Activated B cell treated with CpG ODN at 0.5 μM for 24 hours (primary cell): Measurements from ENCODE around the gene PKHD1. TPM values are rescaled to one million over a fixed set of nuclear protein-coding genes. Genes with fewer than 3 reads are reported as not detected.

Experiments
- ATAC-seq: fragments of 200-7000 bp; cut with Tn5 transposase; one replicate; pipeline ENCODE4 v1.10.0; 2021; ENCODE audit warnings: low read depth, mild to moderate bottlenecking, moderate library complexity
- CTCF ChIA-PET: fragments of 350-600 bp; sonication (Branson Sonifier 250); formaldehyde crosslinking; loops from one replicate; lab custom pipeline; 2021; ENCODE audit warnings: antibody characterized with exemption; lab: Charles Lee
- POLR2A ChIA-PET: fragments of 350-600 bp; sonication (Branson Sonifier 250); formaldehyde crosslinking; loops from one replicate; lab custom pipeline; 2021; ENCODE audit warnings: antibody characterized with exemption; lab: Charles Lee
- DNase-seq: peaks from one replicate; pipeline ENCODE4 v3.0.0; 2022
- H3K27ac Mint-ChIP-seq: one replicate; pipeline ENCODE4 v1.8.0; 2020; ENCODE audit warnings: mixed read lengths
- H3K27me3 Mint-ChIP-seq: one replicate; pipeline ENCODE4 v1.8.0; 2021; ENCODE audit warnings: mixed read lengths
- H3K36me3 Mint-ChIP-seq: one replicate; pipeline ENCODE4 v1.8.0; 2021; ENCODE audit warnings: low read depth, mixed read lengths
- H3K4me1 Mint-ChIP-seq: one replicate; pipeline ENCODE4 v1.8.0; 2021; ENCODE audit warnings: mixed read lengths
- H3K4me3 Mint-ChIP-seq: one replicate; pipeline ENCODE4 v1.8.0; 2020; ENCODE audit warnings: mild to moderate bottlenecking, mixed read lengths
- H3K9me3 Mint-ChIP-seq: one replicate; pipeline ENCODE4 v1.8.0; 2020; ENCODE audit warnings: mixed read lengths
- CTCF ChIP-seq: fragments of 200-600 bp; IDR thresholded peaks from one replicate; pipeline ENCODE4 v1.8.0; 2022; ENCODE audit warnings: antibody characterized with exemption, mild to moderate bottlenecking
- intact Hi-C: fragments of 100-400 bp; cut with micrococcal nuclease; formaldehyde crosslinking; loops from one replicate; pipeline ENCODE4 v1.15.1; 2024
- total RNA-seq: library from RNA; stranded (reverse); gene quantifications from 2 replicates; pipeline ENCODE4 v1.2.3, GENCODE V29; 2022

PKHD1 gene
- total RNA-seq, 1 donor from 2014 or later: not detected

- no peaks in the 10 kb centered on the region for H3K27me3 Mint-ChIP-seq
- POLR2A ChIA-PET: no interaction called here
- H3K36me3 Mint-ChIP-seq: no peaks in the 10 kb centered on the region
- no peak for DNase-seq
- ATAC-seq: no peak
- no peaks in the 10 kb centered on the region for H3K4me1 Mint-ChIP-seq
- TF ChIP-seq CTCF: no peak
- CTCF ChIA-PET: no interaction called here
- H3K4me3 Mint-ChIP-seq: no peak overlapping the region
- intact Hi-C loops: no loop called here
- no peak overlapping the region for H3K27ac Mint-ChIP-seq
- no peaks in the 10 kb centered on the region for H3K9me3 Mint-ChIP-seq
Measured at GRCh38 chr6:51820555-51820954, 266.9 kb downstream of the PKHD1 start.

GRCh38 chr6:51818520-51819022 lies 268.8 kb downstream of the PKHD1 start:
- CTCF ChIA-PET: no interaction called here
- Mint-ChIP-seq H3K27ac (no peak overlapping the region), H3K4me1 (no peaks in the 10 kb centered on the region), H3K9me3 (no peaks in the 10 kb centered on the region), H3K4me3 (no peak overlapping the region), H3K36me3 (no peaks in the 10 kb centered on the region), H3K27me3 (no peaks in the 10 kb centered on the region)
- DNase-seq: no peak
- POLR2A ChIA-PET: no interaction called here
- no peak for TF ChIP-seq CTCF
- intact Hi-C loops: no loop called here
- ATAC-seq: no peak

- DNase-seq (no peak), ATAC-seq (no peak)
- H3K27ac Mint-ChIP-seq: no peak overlapping the region
- intact Hi-C loops: no loop called here
- H3K9me3 Mint-ChIP-seq: no peaks in the 10 kb centered on the region
- CTCF ChIA-PET: no interaction called here
- no peaks in the 10 kb centered on the region for H3K27me3 Mint-ChIP-seq
- H3K4me1 Mint-ChIP-seq: no peaks in the 10 kb centered on the region
- H3K4me3 Mint-ChIP-seq: no peak overlapping the region
- H3K36me3 Mint-ChIP-seq: no peaks in the 10 kb centered on the region
- TF ChIP-seq CTCF: no peak
- POLR2A ChIA-PET: no interaction called here
Measured at GRCh38 chr6:51817832-51818231, 269.6 kb downstream of the PKHD1 start.

- H3K4me1 Mint-ChIP-seq: no peaks in the 10 kb centered on the region
- ATAC-seq (no peak), DNase-seq (no peak)
- CTCF ChIA-PET: no interaction called here
- H3K36me3 Mint-ChIP-seq: no peaks in the 10 kb centered on the region
- peaks cover 2% of the 10 kb centered on the region for H3K9me3 Mint-ChIP-seq
- H3K27ac Mint-ChIP-seq: no peak overlapping the region
- TF ChIP-seq CTCF: no peak
- H3K4me3 Mint-ChIP-seq: no peak overlapping the region
- intact Hi-C loops: no loop called here
- no peaks in the 10 kb centered on the region for H3K27me3 Mint-ChIP-seq
- POLR2A ChIA-PET: no interaction called here
Measured at GRCh38 chr6:51814418-51814817, 273.0 kb downstream of the PKHD1 start.

GRCh38 chr6:51813904-51814303 lies 273.5 kb downstream of the PKHD1 start:
- no peak for TF ChIP-seq CTCF
- H3K27me3 Mint-ChIP-seq: no peaks in the 10 kb centered on the region
- H3K27ac Mint-ChIP-seq: no peak overlapping the region
- H3K36me3 Mint-ChIP-seq: no peaks in the 10 kb centered on the region
- ChIA-PET POLR2A (no interaction called here), CTCF (no interaction called here)
- intact Hi-C loops: no loop called here
- no peaks in the 10 kb centered on the region for H3K4me1 Mint-ChIP-seq
- DNase-seq: no peak
- H3K4me3 Mint-ChIP-seq: no peak overlapping the region
- ATAC-seq: no peak
- H3K9me3 Mint-ChIP-seq: peaks cover 2% of the 10 kb centered on the region
